ENCODE measurements around the gene NTSR1.

Gene NTSR1

DNA sequence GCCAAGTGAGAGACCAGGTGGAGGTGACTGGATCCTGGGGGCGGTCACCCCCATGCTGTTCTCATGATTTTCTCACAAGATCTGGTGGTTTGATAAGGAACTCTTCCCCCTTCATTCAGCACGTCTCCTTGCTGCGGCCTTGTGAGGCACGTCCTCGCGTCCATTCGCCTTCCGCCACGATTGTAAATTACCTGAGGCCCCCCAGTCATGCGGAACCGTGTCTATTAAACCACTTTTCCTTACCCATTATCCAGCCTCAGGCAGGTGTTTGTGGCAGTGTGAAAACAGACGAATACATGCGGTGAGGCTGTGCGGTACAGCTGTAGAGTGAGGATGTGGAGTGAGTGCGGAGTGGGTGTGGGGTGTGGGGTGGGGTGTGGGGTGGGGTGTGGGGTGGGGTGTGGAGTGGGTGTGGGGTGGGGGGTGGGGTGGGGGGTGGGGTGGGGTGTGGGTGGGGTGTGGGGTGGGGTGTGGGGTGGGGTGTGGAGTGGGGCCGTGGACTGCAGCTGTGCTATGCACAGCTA lies 12.1 kb upstream of the NTSR1 start:
- no peaks in the 10 kb centered on the region for H3K4me1 ChIP-seq (ENCODE audit: insufficient read depth, low read length)
- H3K27me3 ChIP-seq (ENCODE audit: control insufficient read depth in 1 of 2, insufficient read depth in 2 of 2, low read length in 2 of 2), result no peaks in the 10 kb centered on the region
- no peaks in the 10 kb centered on the region for H3K9me3 ChIP-seq (ENCODE audit: low read length)
- H3K4me3 ChIP-seq (ENCODE audit: low read depth in 1 of 2, low read length in 2 of 2), result no peak overlapping the region
- H3K27ac ChIP-seq (ENCODE audit: low read depth, low read length), result no peak overlapping the region
- H3K9ac ChIP-seq (ENCODE audit: low read length), result no peak overlapping the region
- no peaks in the 10 kb centered on the region for H3K36me3 ChIP-seq (ENCODE audit: insufficient read depth, low read length)

GRCh38 chr20:62696989-62697388 lies 11.6 kb upstream of the NTSR1 start:
- no peaks in the 10 kb centered on the region for H3K36me3 ChIP-seq (ENCODE audit: insufficient read depth, low read length)
- H3K9me3 ChIP-seq (ENCODE audit: low read length), result no peaks in the 10 kb centered on the region
- H3K27ac ChIP-seq (ENCODE audit: low read depth, low read length), result no peak overlapping the region
- H3K27me3 ChIP-seq (ENCODE audit: control insufficient read depth in 1 of 2, insufficient read depth in 2 of 2, low read length in 2 of 2), result no peaks in the 10 kb centered on the region
- no peaks in the 10 kb centered on the region for H3K4me1 ChIP-seq (ENCODE audit: insufficient read depth, low read length)
- H3K4me3 ChIP-seq (ENCODE audit: low read depth in 1 of 2, low read length in 2 of 2), result no peak overlapping the region
- no peak overlapping the region for H3K9ac ChIP-seq (ENCODE audit: low read length)

- no peak overlapping the region for H3K27ac ChIP-seq (ENCODE audit: low read depth, low read length)
- H3K9me3 ChIP-seq (ENCODE audit: low read length), result no peaks in the 10 kb centered on the region
- H3K9ac ChIP-seq (ENCODE audit: low read length), result no peak overlapping the region
- H3K36me3 ChIP-seq (ENCODE audit: insufficient read depth, low read length), result no peaks in the 10 kb centered on the region
- no peak overlapping the region for H3K4me3 ChIP-seq (ENCODE audit: low read depth in 1 of 2, low read length in 2 of 2)
- no peaks in the 10 kb centered on the region for H3K4me1 ChIP-seq (ENCODE audit: insufficient read depth, low read length)
- H3K27me3 ChIP-seq (ENCODE audit: control insufficient read depth in 1 of 2, insufficient read depth in 2 of 2, low read length in 2 of 2), result no peaks in the 10 kb centered on the region
These were observed 11.1 kb upstream of the NTSR1 start for GRCh38 chr20:62697468-62697912.

DNA sequence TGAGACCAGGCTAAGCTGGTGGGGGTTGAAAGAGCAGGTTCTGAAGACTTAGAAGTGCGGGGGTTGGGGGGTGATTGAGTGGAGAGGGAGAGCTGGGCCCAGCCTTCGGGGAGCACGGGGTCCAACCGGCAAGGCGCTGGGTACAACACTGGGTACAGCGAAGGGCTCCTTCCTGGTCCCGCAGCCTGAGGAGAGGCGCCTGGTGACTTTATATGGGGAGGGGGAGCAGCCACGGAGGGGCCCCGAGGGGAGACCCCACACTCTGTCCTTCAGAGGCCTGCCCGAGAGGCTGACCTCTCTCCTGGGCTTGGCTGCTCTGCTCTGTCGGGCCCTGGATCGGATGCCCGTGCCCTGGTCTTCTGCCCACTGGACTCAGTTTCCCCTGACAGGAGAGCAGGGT lies 10.4 kb upstream of the NTSR1 start:
- H3K27ac ChIP-seq (ENCODE audit: low read depth, low read length), result no peak overlapping the region
- H3K4me1 ChIP-seq (ENCODE audit: insufficient read depth, low read length), result peaks cover 7% of the 10 kb centered on the region
- no peak overlapping the region for H3K9ac ChIP-seq (ENCODE audit: low read length)

GRCh38 chr20:62699296-62699695 lies 9.3 kb upstream of the NTSR1 start:
- no peak overlapping the region for H3K27ac ChIP-seq (ENCODE audit: low read depth, low read length)
- no peak overlapping the region for H3K9ac ChIP-seq (ENCODE audit: low read length)
- H3K36me3 ChIP-seq (ENCODE audit: insufficient read depth, low read length), result no peaks in the 10 kb centered on the region
- H3K4me3 ChIP-seq (ENCODE audit: low read depth in 1 of 2, low read length in 2 of 2), result no peak overlapping the region
- H3K9me3 ChIP-seq (ENCODE audit: low read length), result no peaks in the 10 kb centered on the region
- H3K27me3 ChIP-seq (ENCODE audit: control insufficient read depth in 1 of 2, insufficient read depth in 2 of 2, low read length in 2 of 2), result no peaks in the 10 kb centered on the region
- H3K4me1 ChIP-seq (ENCODE audit: insufficient read depth, low read length), result peaks cover 18% of the 10 kb centered on the region

More for the DNA sequence above, 10.4 kb upstream of the NTSR1 start:
- Histone ChIP-seq H3K27me3 (ENCODE audit: control insufficient read depth in 1 of 2, insufficient read depth in 2 of 2, low read length in 2 of 2) (no peaks in the 10 kb centered on the region), H3K9me3 (ENCODE audit: low read length) (no peaks in the 10 kb centered on the region), H3K4me3 (ENCODE audit: low read depth in 1 of 2, low read length in 2 of 2) (no peak overlapping the region), H3K36me3 (ENCODE audit: insufficient read depth, low read length) (no peaks in the 10 kb centered on the region)

GRCh38 chr20:62699741-62700140 lies 8.9 kb upstream of the NTSR1 start:
- Histone ChIP-seq H3K27ac (ENCODE audit: low read depth, low read length) (no peak overlapping the region), H3K36me3 (ENCODE audit: insufficient read depth, low read length) (no peaks in the 10 kb centered on the region), H3K9me3 (ENCODE audit: low read length) (no peaks in the 10 kb centered on the region), H3K4me1 (ENCODE audit: insufficient read depth, low read length) (peaks cover 22% of the 10 kb centered on the region), H3K27me3 (ENCODE audit: control insufficient read depth in 1 of 2, insufficient read depth in 2 of 2, low read length in 2 of 2) (no peaks in the 10 kb centered on the region), H3K9ac (ENCODE audit: low read length) (no peak overlapping the region), H3K4me3 (ENCODE audit: low read depth in 1 of 2, low read length in 2 of 2) (no peak overlapping the region)

DNA sequence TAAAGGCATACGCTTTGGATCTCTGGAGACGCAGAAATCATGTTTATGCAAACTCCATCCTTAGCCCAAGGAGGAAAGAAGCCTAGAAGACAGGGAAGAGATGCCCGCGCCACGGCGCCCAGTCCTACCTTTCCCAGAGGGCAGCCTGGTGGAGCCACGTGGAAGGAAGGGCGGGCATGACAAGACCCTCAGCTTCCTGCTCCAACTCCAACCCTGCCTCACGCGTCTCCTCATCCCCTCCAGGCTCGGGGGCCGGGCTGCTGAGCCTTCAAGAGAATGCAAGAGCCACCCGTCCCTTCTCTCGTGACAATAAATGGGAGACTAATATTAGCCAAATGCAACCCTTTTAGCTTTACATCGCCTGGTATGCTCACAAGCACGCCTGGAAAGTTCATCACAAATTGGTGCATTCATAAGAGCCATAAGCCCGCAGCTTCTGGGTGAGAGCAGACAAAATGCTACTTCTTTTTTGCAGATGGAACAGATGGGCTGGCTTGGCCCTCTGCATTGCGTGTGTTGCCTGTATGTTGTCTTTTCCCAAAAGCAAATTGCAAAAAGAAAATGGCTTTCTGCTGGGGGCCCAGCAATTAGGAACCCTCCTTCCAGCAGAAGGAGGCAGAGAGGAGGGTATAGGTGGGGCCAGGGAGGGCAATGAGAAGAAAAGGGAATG lies 8.2 kb upstream of the NTSR1 start:
- H3K27me3 ChIP-seq (ENCODE audit: control insufficient read depth in 1 of 2, insufficient read depth in 2 of 2, low read length in 2 of 2), result no peaks in the 10 kb centered on the region
- H3K4me3 ChIP-seq (ENCODE audit: low read depth in 1 of 2, low read length in 2 of 2), result no peak overlapping the region
- H3K9me3 ChIP-seq (ENCODE audit: low read length), result no peaks in the 10 kb centered on the region
- no peak overlapping the region for H3K9ac ChIP-seq (ENCODE audit: low read length)
- no peak overlapping the region for H3K27ac ChIP-seq (ENCODE audit: low read depth, low read length)
- H3K4me1 ChIP-seq (ENCODE audit: insufficient read depth, low read length), result peaks cover 29% of the 10 kb centered on the region
- no peaks in the 10 kb centered on the region for H3K36me3 ChIP-seq (ENCODE audit: insufficient read depth, low read length)

GRCh38 chr20:62701161-62702012 lies 7.2 kb upstream of the NTSR1 start:
- Histone ChIP-seq H3K4me3 (ENCODE audit: low read depth in 1 of 2, low read length in 2 of 2) (no peak overlapping the region), H3K27ac (ENCODE audit: low read depth, low read length) (no peak overlapping the region), H3K9me3 (ENCODE audit: low read length) (no peaks in the 10 kb centered on the region), H3K27me3 (ENCODE audit: control insufficient read depth in 1 of 2, insufficient read depth in 2 of 2, low read length in 2 of 2) (no peaks in the 10 kb centered on the region), H3K36me3 (ENCODE audit: insufficient read depth, low read length) (no peaks in the 10 kb centered on the region), H3K4me1 (ENCODE audit: insufficient read depth, low read length) (peaks cover 30% of the 10 kb centered on the region), H3K9ac (ENCODE audit: low read length) (no peak overlapping the region)

DNA sequence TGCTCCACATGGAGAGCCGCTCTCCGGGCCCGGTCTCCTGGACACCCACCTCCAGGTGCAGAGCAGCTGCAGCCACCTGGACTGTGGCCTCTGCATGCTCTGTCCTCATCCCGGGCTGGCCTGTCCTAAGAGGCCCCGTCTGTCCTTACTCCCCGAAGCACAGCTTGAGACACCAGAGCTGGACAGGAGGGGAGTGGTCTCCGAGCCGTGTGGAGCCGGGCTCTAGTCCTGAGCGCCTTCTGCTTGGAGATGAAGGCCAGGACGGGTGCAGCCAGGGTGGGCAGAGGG lies 6.7 kb upstream of the NTSR1 start:
- Histone ChIP-seq H3K27ac (ENCODE audit: low read depth, low read length) (no peak overlapping the region), H3K27me3 (ENCODE audit: control insufficient read depth in 1 of 2, insufficient read depth in 2 of 2, low read length in 2 of 2) (no peaks in the 10 kb centered on the region), H3K9ac (ENCODE audit: low read length) (no peak overlapping the region), H3K4me3 (ENCODE audit: low read depth in 1 of 2, low read length in 2 of 2) (no peak overlapping the region), H3K36me3 (ENCODE audit: insufficient read depth, low read length) (no peaks in the 10 kb centered on the region), H3K9me3 (ENCODE audit: low read length) (no peaks in the 10 kb centered on the region), H3K4me1 (ENCODE audit: insufficient read depth, low read length) (peaks cover 30% of the 10 kb centered on the region)

GRCh38 chr20:62702895-62703852 lies 5.5 kb upstream of the NTSR1 start:
- no peaks in the 10 kb centered on the region for H3K9me3 ChIP-seq (ENCODE audit: low read length)
- H3K4me3 ChIP-seq (ENCODE audit: low read depth in 1 of 2, low read length in 2 of 2), result no peak overlapping the region
- no peaks in the 10 kb centered on the region for H3K36me3 ChIP-seq (ENCODE audit: insufficient read depth, low read length)
- peak overlapping the region; percentile 82 for H3K27ac ChIP-seq (ENCODE audit: low read depth, low read length)
- no peak overlapping the region for H3K9ac ChIP-seq (ENCODE audit: low read length)
- H3K4me1 ChIP-seq (ENCODE audit: insufficient read depth, low read length), result peaks cover 35% of the 10 kb centered on the region
- H3K27me3 ChIP-seq (ENCODE audit: control insufficient read depth in 1 of 2, insufficient read depth in 2 of 2, low read length in 2 of 2), result peaks cover 0 to 12% of the 10 kb centered on the region in 2 donors

DNA sequence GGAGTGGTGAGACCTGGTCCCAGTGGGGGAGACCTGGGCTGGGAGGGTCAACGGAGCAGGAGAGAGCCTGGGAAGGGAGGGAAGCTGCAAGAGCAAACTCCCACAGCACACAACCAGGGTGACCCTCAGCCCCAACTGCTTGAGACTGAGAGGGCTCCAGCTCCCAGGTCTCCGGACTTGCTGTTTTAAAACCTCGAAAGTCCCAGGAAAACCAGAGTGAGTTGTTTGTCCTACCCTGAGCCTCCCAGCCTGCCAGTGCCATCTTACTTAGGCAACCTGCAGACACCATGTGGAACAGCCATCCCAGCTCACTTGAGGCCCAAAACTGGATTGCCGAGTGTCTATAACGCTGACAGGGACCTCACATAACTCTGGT lies 4.8 kb upstream of the NTSR1 start:
- H3K9me3 ChIP-seq (ENCODE audit: low read length), result no peaks in the 10 kb centered on the region
- H3K36me3 ChIP-seq (ENCODE audit: insufficient read depth, low read length), result no peaks in the 10 kb centered on the region
- H3K4me1 ChIP-seq (ENCODE audit: insufficient read depth, low read length), result peaks cover 36% of the 10 kb centered on the region
- H3K4me3 ChIP-seq (ENCODE audit: low read depth in 1 of 2, low read length in 2 of 2), result no peak overlapping the region
- H3K27ac ChIP-seq (ENCODE audit: low read depth, low read length), result peak overlapping the region; percentile 82
- H3K9ac ChIP-seq (ENCODE audit: low read length), result no peak overlapping the region
- H3K27me3 ChIP-seq (ENCODE audit: control insufficient read depth in 1 of 2, insufficient read depth in 2 of 2, low read length in 2 of 2), result peaks cover 0 to 14% of the 10 kb centered on the region in 2 donors

Data from muscle layer of colon (tissue), 2 donors.